CD14-positive monocyte (primary cell): ENCODE measurements around the gene CLASP1. TPM values are rescaled to one million over a fixed set of nuclear protein-coding genes. Genes with fewer than 3 reads are reported as not detected.

Experiments
- DNase-seq, 3 donors: peaks; one replicate each; pipeline ENCODE4 v3.0.0-alpha.2; 2011 to 2022
- H2AFZ ChIP-seq: 2 replicates; pipeline ENCODE4 v1.6.0; 2012; ENCODE audit warnings: mild to moderate bottlenecking, low read depth, low read length, inconsistent platforms; ENCODE audit not compliant: insufficient read depth, poor library complexity, severe bottlenecking
- H3K27ac ChIP-seq, 2 donors: 1 replicate in 1 of 2; 2 replicates in 1 of 2; pipeline ENCODE4 v1.5.1; 2012 to 2013; ENCODE audit warnings: low read length in 2 of 2, control low read depth in 1 of 2, inconsistent platforms in 1 of 2, low read depth in 1 of 2, mild to moderate bottlenecking in 1 of 2
- H3K27me3 ChIP-seq, 2 donors: one replicate each; pipeline versions ENCODE4 v1.6.0 to v1.6.1; 2011 to 2013; ENCODE audit warnings: low read length in 2 of 2; ENCODE audit not compliant: control insufficient read depth in 2 of 2, insufficient read depth in 2 of 2
- H3K36me3 ChIP-seq, 2 donors: replicated peaks in 1 of 2; 1 replicate in 1 of 2; 2 replicates in 1 of 2; pipeline versions ENCODE4 v1.5.1 to v1.6.1; 2012 to 2013; ENCODE audit warnings: low read length in 2 of 2, control low read depth in 1 of 2, inconsistent platforms in 1 of 2, mild to moderate bottlenecking in 1 of 2; ENCODE audit not compliant: insufficient read depth in 2 of 2, control insufficient read depth in 1 of 2
- H3K4me1 ChIP-seq, 2 donors: 1 replicate in 1 of 2; 2 replicates in 1 of 2; pipeline versions ENCODE4 v1.5.1 to v1.6.1; 2012 to 2013; ENCODE audit warnings: low read length in 2 of 2, control low read depth in 1 of 2, inconsistent platforms in 1 of 2, mild to moderate bottlenecking in 1 of 2, moderate library complexity in 1 of 2; ENCODE audit not compliant: insufficient read depth in 2 of 2, control insufficient read depth in 1 of 2
- H3K4me2 ChIP-seq: replicated peaks from 2 replicates; pipeline ENCODE3; 2012; ENCODE audit warnings: low read length, moderate library complexity, mild to moderate bottlenecking; ENCODE audit not compliant: poor library complexity, severe bottlenecking; ENCODE audit errors: extremely low read depth
- H3K4me3 ChIP-seq, 3 experiments: fragments of 200-600 bp in 1 of 3; sonication (generic) in 1 of 3; replicated peaks in 1 of 3; 1 replicate in 2 of 3; 2 replicates in 1 of 3; pipeline ENCODE4 v1.5.1; 2011 to 2013; ENCODE audit warnings: low read length in 3 of 3, mild to moderate bottlenecking in 3 of 3, control low read depth in 2 of 3, low read depth in 2 of 3, inconsistent platforms in 1 of 3, moderate library complexity in 1 of 3
- H3K79me2 ChIP-seq: 2 replicates; pipeline ENCODE4 v1.6.0; 2012; ENCODE audit warnings: mild to moderate bottlenecking, control low read depth, inconsistent platforms, low read length, moderate library complexity; ENCODE audit not compliant: insufficient read depth
- H3K9ac ChIP-seq: 2 replicates; pipeline ENCODE4 v1.6.0; 2017; ENCODE audit warnings: low read length, mild to moderate bottlenecking; ENCODE audit not compliant: insufficient read depth, poor library complexity, severe bottlenecking
- H3K9me3 ChIP-seq, 2 donors: replicated peaks in 1 of 2; 1 replicate in 1 of 2; 2 replicates in 1 of 2; pipeline versions ENCODE4 v1.5.1 to v1.6.1; 2012 to 2013; ENCODE audit warnings: low read length in 2 of 2, control low read depth in 1 of 2; ENCODE audit not compliant: control insufficient read depth in 1 of 2, insufficient read depth in 1 of 2
- H4K20me1 ChIP-seq: 2 replicates; pipeline ENCODE4 v1.6.0; 2012; ENCODE audit warnings: mild to moderate bottlenecking, low read length, control low read depth, moderate library complexity; ENCODE audit not compliant: insufficient read depth
- H3K27ac Mint-ChIP-seq, 7 donors: one replicate each; pipeline ENCODE4 v1.8.0; 2020; ENCODE audit warnings: mild to moderate bottlenecking in 7 of 7, mixed read lengths in 7 of 7, moderate library complexity in 6 of 7, inconsistent platforms in 2 of 7
- H3K27me3 Mint-ChIP-seq, 3 donors: one replicate each; pipeline ENCODE4 v1.8.0; 2021 to 2022; ENCODE audit warnings: low read depth in 3 of 3, mild to moderate bottlenecking in 3 of 3, mixed read lengths in 3 of 3, moderate library complexity in 3 of 3, inconsistent platforms in 1 of 3
- H3K36me3 Mint-ChIP-seq, 2 donors: one replicate each; pipeline ENCODE4 v1.8.0; 2020; ENCODE audit warnings: mixed read lengths in 2 of 2, inconsistent platforms in 1 of 2, mild to moderate bottlenecking in 1 of 2
- H3K4me1 Mint-ChIP-seq: one replicate; pipeline ENCODE4 v1.8.0; 2020; ENCODE audit warnings: mild to moderate bottlenecking, mixed read lengths
- H3K4me3 Mint-ChIP-seq, 2 donors: one replicate each; pipeline ENCODE4 v1.8.0; 2020; ENCODE audit warnings: mild to moderate bottlenecking in 2 of 2, mixed read lengths in 2 of 2, moderate library complexity in 1 of 2
- H3K9me3 Mint-ChIP-seq, 7 donors: one replicate each; pipeline ENCODE4 v1.8.0; 2020 to 2022; ENCODE audit warnings: mixed read lengths in 7 of 7, mild to moderate bottlenecking in 6 of 7, moderate library complexity in 6 of 7, inconsistent platforms in 2 of 7
- CTCF ChIP-seq: fragments of 200-600 bp; IDR thresholded peaks from one replicate; pipeline ENCODE4 v1.8.0; 2022; ENCODE audit warnings: antibody characterized with exemption, mild to moderate bottlenecking
- WGBS: methylation state at CpG from one replicate; pipeline ENCODE4 v1.1.5; 2013; ENCODE audit warnings: missing lambda C conversion rate; ENCODE audit not compliant: insufficient coverage; 5-methylcytosine and 5-hydroxymethylcytosine counted together
- intact Hi-C, 2 donors: fragments of 100-400 bp; cut with micrococcal nuclease; formaldehyde crosslinking; loops; one replicate each; pipeline versions ENCODE4 v1.15.0 to v1.15.1; 2023
- polyA plus RNA-seq, 3 donors: library from polyadenylated mRNA; depleted of rRNA in 1 of 3; unstranded in 2 of 3; stranded (reverse) in 1 of 3; fragments of 300-500 nt in 2 of 3; fragments of >200 nt in 1 of 3; fragmentation: Illumina TruSeq in 2 of 3; gene quantifications; 1 replicate in 2 of 3; 2 replicates in 1 of 3; pipeline ENCODE4 v1.2.3, GENCODE V29; 2012 to 2021

The CLASP1 gene
- polyA plus RNA-seq, 3 donors: 4.8 to 8.1 (median 7.6) TPM

GRCh38 chr2:121367246-121367900 lies 281.9 kb downstream of the CLASP1 start:
- no peak for TF ChIP-seq CTCF
- H3K79me2 ChIP-seq: no peaks in the 10 kb centered on the region
- no peak overlapping the region for H2AFZ ChIP-seq
- H3K4me2 ChIP-seq: no peak overlapping the region
- no peak overlapping the region for H3K9ac ChIP-seq
- Mint-ChIP-seq H3K27me3 (no peaks in the 10 kb centered on the region), H3K9me3 (no peaks in the 10 kb centered on the region), H3K36me3 (peaks cover 82% of the 10 kb centered on the region in 2 donors), H3K4me1 (no peaks in the 10 kb centered on the region), H3K4me3 (no peak overlapping the region), H3K27ac (peak overlapping the region in 1 of 7 donors; percentile 44)
- no peaks in the 10 kb centered on the region for H3K4me1 ChIP-seq
- no peaks in the 10 kb centered on the region for H3K27me3 ChIP-seq
- H3K27ac ChIP-seq: no peak overlapping the region
- no peaks in the 10 kb centered on the region for H3K9me3 ChIP-seq
- DNase-seq: no peak
- peaks cover 63 to 95% of the 10 kb centered on the region in 2 donors for H3K36me3 ChIP-seq
- H4K20me1 ChIP-seq: no peaks in the 10 kb centered on the region
- WGBS: 96% methylated on average over 11 of the region's 26 CpGs
- H3K4me3 ChIP-seq: no peak overlapping the region
- intact Hi-C loops: no loop called here

- Histone ChIP-seq H3K9me3 (no peaks in the 10 kb centered on the region), H3K4me1 (no peaks in the 10 kb centered on the region), H3K27ac (no peak overlapping the region), H4K20me1 (no peaks in the 10 kb centered on the region), H2AFZ (no peak overlapping the region), H3K36me3 (peaks cover 71 to 95% of the 10 kb centered on the region in 2 donors), H3K9ac (no peak overlapping the region), H3K4me2 (no peak overlapping the region), H3K4me3 (no peak overlapping the region), H3K27me3 (no peaks in the 10 kb centered on the region), H3K79me2 (no peaks in the 10 kb centered on the region)
- intact Hi-C loops: no loop called here
- H3K4me1 Mint-ChIP-seq: no peaks in the 10 kb centered on the region
- peaks cover 85 to 89% of the 10 kb centered on the region in 2 donors for H3K36me3 Mint-ChIP-seq
- no peak for DNase-seq
- no peaks in the 10 kb centered on the region for H3K27me3 Mint-ChIP-seq
- TF ChIP-seq CTCF: no peak
- H3K27ac Mint-ChIP-seq: peak overlapping the region in 1 of 7 donors; percentile 56
- no peak overlapping the region for H3K4me3 Mint-ChIP-seq
- no peaks in the 10 kb centered on the region for H3K9me3 Mint-ChIP-seq
Measured at GRCh38 chr2:121366040-121366439, 283.2 kb downstream of the CLASP1 start.
